GM23338 (cell line): ENCODE data around the gene FAM111A. TPM values are rescaled to one million over a fixed set of nuclear protein-coding genes. Genes with fewer than 3 reads are reported as not detected.

ENCODE experiments used
- ATAC-seq: fragments of 200-7000 bp; cut with Tn5 transposase; 3 replicates; pipeline ENCODE4 v1.9.1; 2020
- DNase-seq: peaks from one replicate; pipeline ENCODE4 v3.0.0-alpha.2; 2015; ENCODE audit warnings: low spot score
- H2AFZ ChIP-seq: fragments of 200-600 bp; sonication (generic); 2 replicates; pipeline ENCODE4 v1.8.0; 2016; ENCODE audit warnings: antibody characterized with exemption, mild to moderate bottlenecking, moderate library complexity
- H3F3A ChIP-seq: fragments of 200-600 bp; sonication (generic); replicated peaks from 2 replicates; pipeline ENCODE4 v1.8.0; 2017; ENCODE audit warnings: antibody characterized with exemption, mixed run types, low read depth
- H3K27ac ChIP-seq: fragments of 200-600 bp; sonication (generic); 2 replicates; pipeline ENCODE4 v1.6.1; 2016; ENCODE audit warnings: low read depth
- H3K27me3 ChIP-seq: fragments of 200-600 bp; sonication (generic); 2 replicates; pipeline ENCODE4 v1.8.0; 2016; ENCODE audit warnings: mild to moderate bottlenecking, mixed run types, moderate library complexity; ENCODE audit not compliant: insufficient read depth
- H3K36me3 ChIP-seq: fragments of 200-600 bp; sonication (generic); 2 replicates; pipeline ENCODE4 v1.8.0; 2016; ENCODE audit warnings: mild to moderate bottlenecking; ENCODE audit not compliant: insufficient read depth
- H3K4me1 ChIP-seq: fragments of 200-600 bp; sonication (generic); 2 replicates; pipeline ENCODE4 v1.8.0; 2016; ENCODE audit warnings: mild to moderate bottlenecking, moderate library complexity; ENCODE audit not compliant: insufficient read depth
- H3K4me2 ChIP-seq: fragments of 200-600 bp; sonication (generic); 2 replicates; pipeline ENCODE4 v1.7.1; 2017; ENCODE audit warnings: mixed run types
- H3K4me3 ChIP-seq: fragments of 200-600 bp; sonication (generic); 2 replicates; pipeline ENCODE4 v1.6.1; 2016; ENCODE audit warnings: mixed run types
- H3K79me2 ChIP-seq: fragments of 200-600 bp; sonication (generic); replicated peaks from 2 replicates; pipeline ENCODE4 v1.8.0; 2017; ENCODE audit warnings: mild to moderate bottlenecking; ENCODE audit not compliant: insufficient read depth
- H3K9me2 ChIP-seq: fragments of 200-600 bp; sonication (generic); 2 replicates; pipeline ENCODE4 v1.8.0; 2017; ENCODE audit not compliant: insufficient read depth
- H4K20me1 ChIP-seq: fragments of 200-600 bp; sonication (generic); replicated peaks from 2 replicates; pipeline ENCODE4 v1.8.0; 2017; ENCODE audit warnings: mild to moderate bottlenecking; ENCODE audit not compliant: insufficient read depth
- H3K27ac Mint-ChIP-seq: 2 replicates; pipeline ENCODE4 v1.8.0; 2020; ENCODE audit warnings: inconsistent platforms, mild to moderate bottlenecking, moderate library complexity, mixed read lengths
- H3K27me3 Mint-ChIP-seq: 3 replicates; pipeline ENCODE4 v1.8.0; 2022; ENCODE audit warnings: low read depth, mild to moderate bottlenecking, moderate library complexity, mixed read lengths, inconsistent platforms; ENCODE audit not compliant: insufficient read depth, poor library complexity
- H3K36me3 Mint-ChIP-seq: 3 replicates; pipeline ENCODE4 v1.8.0; 2021; ENCODE audit warnings: low read depth, mild to moderate bottlenecking, inconsistent platforms, moderate library complexity, mixed read lengths
- H3K4me1 Mint-ChIP-seq: 3 replicates; pipeline ENCODE4 v1.8.0; 2020; ENCODE audit warnings: mild to moderate bottlenecking, inconsistent platforms, mixed read lengths
- H3K4me3 Mint-ChIP-seq: 3 replicates; pipeline ENCODE4 v1.8.0; 2021; ENCODE audit warnings: moderate library complexity, mild to moderate bottlenecking, inconsistent platforms, mixed read lengths
- H3K9me3 Mint-ChIP-seq: 3 replicates; pipeline ENCODE4 v1.8.0; 2020; ENCODE audit warnings: moderate library complexity, mild to moderate bottlenecking, inconsistent platforms, mixed read lengths
- CREB1 ChIP-seq: fragments of 250-450 bp; sonication (Bioruptor Pico); IDR thresholded peaks from 2 replicates; pipeline ENCODE4 v1.5.0; 2020; ENCODE audit warnings: low read depth, mild to moderate bottlenecking, moderate library complexity
- CTCF ChIP-seq, 2 experiments: fragments of 200-600 bp in 1 of 2; sonication (generic) in 1 of 2; conservative IDR thresholded peaks; 2 replicates each; pipeline versions ENCODE4 v1.5.1 to v1.6.1; 2016 to 2017; ENCODE audit warnings: antibody characterized with exemption in 2 of 2, low read depth in 2 of 2, mild to moderate bottlenecking in 2 of 2, moderate library complexity in 1 of 2
- ETS1 ChIP-seq: IDR thresholded peaks from 2 replicates; pipeline ENCODE4 v1.6.1; 2016; ENCODE audit warnings: antibody characterized with exemption
- EZH2 ChIP-seq: fragments of 200-600 bp; sonication (generic); IDR thresholded peaks from one replicate; pipeline ENCODE4 v1.8.0; 2017; ENCODE audit warnings: antibody characterized with exemption, mild to moderate bottlenecking, low read depth; ENCODE audit not compliant: unreplicated experiment
- EZH2phosphoT487 ChIP-seq: fragments of 200-600 bp; sonication (generic); IDR thresholded peaks from one replicate; pipeline ENCODE4 v1.8.1; 2018; ENCODE audit warnings: antibody characterized with exemption; ENCODE audit not compliant: unreplicated experiment
- JUNB ChIP-seq: IDR thresholded peaks from one replicate; pipeline ENCODE4 v1.6.1; 2016; ENCODE audit warnings: antibody characterized with exemption; ENCODE audit not compliant: unreplicated experiment
- NANOG ChIP-seq: IDR thresholded peaks from 2 replicates; pipeline ENCODE4 v1.6.1; 2016; ENCODE audit warnings: antibody characterized with exemption, borderline replicate concordance
- POLR2AphosphoS5 ChIP-seq: IDR thresholded peaks from 2 replicates; pipeline ENCODE4 v1.6.1; 2016; ENCODE audit warnings: antibody characterized with exemption, low read depth
- STAT1 ChIP-seq: IDR thresholded peaks from one replicate; pipeline ENCODE4 v1.6.1; 2016; ENCODE audit warnings: antibody characterized with exemption; ENCODE audit not compliant: unreplicated experiment
- ZNF114 ChIP-seq: fragments of 250-450 bp; sonication (Bioruptor Pico); IDR thresholded peaks from 2 replicates; pipeline ENCODE4 v1.5.0; 2020; ENCODE audit warnings: mild to moderate bottlenecking, moderate library complexity
- ZNF331 ChIP-seq: fragments of 250-450 bp; sonication (Bioruptor Pico); IDR thresholded peaks from 2 replicates; pipeline ENCODE4 v1.5.0; 2020; ENCODE audit warnings: low read depth, mild to moderate bottlenecking, moderate library complexity
- ZNF462 ChIP-seq: fragments of 250-450 bp; sonication (Bioruptor Pico); IDR thresholded peaks from 2 replicates; pipeline ENCODE4 v1.5.0; 2020; ENCODE audit warnings: mild to moderate bottlenecking, moderate library complexity
- polyA plus RNA-seq: library from polyadenylated mRNA; unstranded; fragments of >200 nt; fragmentation: Nextera tagmentation; extraction: Ambion mirVana; gene quantifications from 2 replicates; pipeline ENCODE4 v1.2.1, GENCODE V29; 2016
- total RNA-seq: library from RNA; depleted of rRNA; stranded (reverse); fragments of >200 nt; shearing (Covaris generic); gene quantifications from 2 replicates; pipeline ENCODE4 v1.2.3, GENCODE V29; 2014

The FAM111A gene
- total and polyA plus RNA-seq, 2 experiments from 2014 or later, result 23.0 to 38.1 TPM

- no peak for TF ChIP-seq ZNF462 (CRISPR knock-in tag)
- TF ChIP-seq POLR2AphosphoS5, result no peak
- TF ChIP-seq ETS1, result no peak
- no peak for TF ChIP-seq STAT1
- TF ChIP-seq ZNF331, result no peak
- no peak for TF ChIP-seq ZNF114 (CRISPR knock-in tag)
- no peak for TF ChIP-seq NANOG
- TF ChIP-seq EZH2phosphoT487, result no peak
- TF ChIP-seq CREB1, result no peak
These were observed 44.4 kb downstream of the FAM111A start (continued) for GRCh38 chr11:59187035-59187434.

GRCh38 chr11:59187587-59187986 is 44.9 kb downstream of the FAM111A start:
- H3K27ac ChIP-seq, result no peak overlapping the region
- H3K79me2 ChIP-seq, result peaks cover 11% of the 10 kb centered on the region
- H3K4me1 ChIP-seq, result no peaks in the 10 kb centered on the region
- H4K20me1 ChIP-seq, result no peaks in the 10 kb centered on the region; the same call in none of the 2 replicates
- H3K27ac Mint-ChIP-seq, result no peak overlapping the region
- H3K27me3 ChIP-seq, result no peaks in the 10 kb centered on the region
- H3K4me3 ChIP-seq, result no peak overlapping the region
- 0 out of 2 replicates have a peak, but pooled peaks cover 5% of the 10 kb centered on the region for H3K9me2 ChIP-seq
- H3K36me3 ChIP-seq, result peaks cover 4% of the 10 kb centered on the region
- no peak overlapping the region for H3K4me2 ChIP-seq
- TF ChIP-seq ZNF114 (CRISPR knock-in tag), result no peak
- no peak for TF ChIP-seq POLR2AphosphoS5
- no peak for TF ChIP-seq EZH2
- TF ChIP-seq JUNB, result no peak
- no peak for TF ChIP-seq ETS1
- no peak for TF ChIP-seq CTCF (conservative IDR thresholded peaks at IDR 0.05; ENCODE audit: low read depth in 2 of 2)
- DNase-seq, result no peak
- no peaks in the 10 kb centered on the region for H3K9me3 Mint-ChIP-seq
- H2AFZ ChIP-seq, result no peak overlapping the region
- H3K36me3 Mint-ChIP-seq, result peaks cover 56% of the 10 kb centered on the region
- no peak overlapping the region for H3K4me3 Mint-ChIP-seq
- no peaks in the 10 kb centered on the region for H3F3A ChIP-seq
- H3K4me1 Mint-ChIP-seq, result peaks cover 14% of the 10 kb centered on the region
- no peak for ATAC-seq
- peaks cover 2% of the 10 kb centered on the region for H3K27me3 Mint-ChIP-seq
